Measurements from ENCODE around the gene ARL6. TPM values are rescaled to one million over a fixed set of nuclear protein-coding genes. Genes with fewer than 3 reads are reported as not detected.
A peak's percentile ranks its signal among the peaks of the same experiment; 100 is the strongest.

The ARL6 gene
- total and polyA plus RNA-seq, 7 experiments from 2014 or later, result 3.0 to 7.5 (median 4.1) TPM

GRCh38 chr3:97742036-97742435 lies 22.5 kb upstream of the ARL6 start:
- Histone ChIP-seq H3K36me3 (ENCODE audit: control insufficient read depth in 2 of 3, insufficient read depth in 3 of 3, low read length in 3 of 3) (no peaks in the 10 kb centered on the region), H3K27me3 (ENCODE audit: control insufficient read depth in 2 of 2, insufficient read depth in 2 of 2, low read length in 2 of 2) (peaks cover 0 to under 1% of the 10 kb centered on the region in 2 donors), H3K4me3 (ENCODE audit: low read length) (no peak overlapping the region), H3K27ac (ENCODE audit: low read depth, low read length) (no peak overlapping the region), H3K9me3 (ENCODE audit: control insufficient read depth in 2 of 3, low read length in 3 of 3) (no peaks in the 10 kb centered on the region), H3K4me1 (ENCODE audit: control insufficient read depth in 2 of 2, insufficient read depth in 2 of 2, low read length in 2 of 2) (no peaks in the 10 kb centered on the region)
- intact Hi-C loops (cut with micrococcal nuclease), result no loop called here
- Mint-ChIP-seq H3K4me1 (no peaks in the 10 kb centered on the region), H3K4me3 (no peak overlapping the region), H3K36me3 (no peaks in the 10 kb centered on the region), H3K27me3 (peaks cover 4 to 42% (median 9%) of the 10 kb centered on the region in 5 donors), H3K27ac (peak overlapping the region in 1 of 9 donors; percentile 36), H3K9me3 (no peaks in the 10 kb centered on the region)
- DNase-seq (no peak), ATAC-seq (no peak)
- CTCF ChIA-PET, result no interaction called here
- POLR2A ChIA-PET, result no interaction called here

- no peaks in the 10 kb centered on the region for H3K4me1 ChIP-seq (ENCODE audit: control insufficient read depth in 2 of 2, insufficient read depth in 2 of 2, low read length in 2 of 2)
- CTCF ChIA-PET, result no interaction called here
- no peak overlapping the region for H3K4me3 Mint-ChIP-seq
- H3K27me3 Mint-ChIP-seq, result peaks cover 10 to 35% (median 19%) of the 10 kb centered on the region in 5 donors
- no peak overlapping the region for H3K27ac ChIP-seq (ENCODE audit: low read depth, low read length)
- H3K27me3 ChIP-seq (ENCODE audit: control insufficient read depth in 2 of 2, insufficient read depth in 2 of 2, low read length in 2 of 2), result peaks cover 0 to 3% of the 10 kb centered on the region in 2 donors
- H3K9me3 Mint-ChIP-seq, result no peaks in the 10 kb centered on the region
- H3K4me1 Mint-ChIP-seq, result no peaks in the 10 kb centered on the region
- no peak for ATAC-seq
- H3K36me3 ChIP-seq (ENCODE audit: control insufficient read depth in 2 of 3, insufficient read depth in 3 of 3, low read length in 3 of 3), result no peaks in the 10 kb centered on the region
- DNase-seq, result no peak
- no peak overlapping the region for H3K4me3 ChIP-seq (ENCODE audit: low read length)
- POLR2A ChIA-PET, result no interaction called here
- no peaks in the 10 kb centered on the region for H3K9me3 ChIP-seq (ENCODE audit: control insufficient read depth in 2 of 3, low read length in 3 of 3)
- H3K27ac Mint-ChIP-seq, result no peak overlapping the region
- H3K36me3 Mint-ChIP-seq, result no peaks in the 10 kb centered on the region
- intact Hi-C loops (cut with micrococcal nuclease), result no loop called here
Measured at GRCh38 chr3:97744289-97744688, 20.3 kb upstream of the ARL6 start.

DNA sequence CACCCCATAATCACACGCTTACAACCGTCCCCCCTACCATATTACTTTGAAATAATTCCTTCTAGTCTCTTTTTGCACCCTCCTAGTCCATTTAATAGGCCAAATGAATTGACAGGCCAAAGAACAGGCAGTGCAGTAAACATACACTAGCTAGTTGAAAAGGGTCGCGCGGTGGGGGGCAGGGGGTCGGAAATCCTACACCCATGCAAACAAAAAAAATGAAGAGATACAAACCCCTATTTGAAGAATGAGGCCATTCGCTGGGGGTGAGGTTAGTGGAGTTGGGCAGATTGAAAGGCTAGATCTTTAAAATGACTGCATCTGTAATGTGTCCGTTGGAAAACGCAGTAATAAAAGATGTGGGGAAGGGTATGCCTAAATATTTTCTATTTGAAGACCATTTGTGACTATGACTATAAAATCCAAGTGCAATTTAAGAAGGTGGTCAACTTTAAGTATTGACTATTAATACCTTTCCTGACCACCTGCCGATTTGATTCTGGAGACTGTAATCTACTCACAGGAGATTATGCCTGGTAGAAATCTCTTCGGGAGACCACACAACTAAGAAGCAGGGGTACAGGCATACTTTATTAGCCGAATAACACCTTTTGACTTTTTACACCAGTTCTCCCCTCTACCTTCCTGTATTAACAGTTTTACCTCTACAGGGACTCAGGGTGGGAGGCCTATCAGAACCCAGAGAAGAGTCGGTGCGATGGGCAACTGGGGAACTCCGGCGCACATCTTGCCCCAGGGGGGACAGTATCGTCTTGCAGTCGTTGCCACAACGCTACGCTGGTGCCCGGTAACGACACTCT lies 762 bp upstream of the ARL6 start:
- Histone ChIP-seq H3K36me3 (ENCODE audit: control insufficient read depth in 2 of 3, insufficient read depth in 3 of 3, low read length in 3 of 3) (peaks cover 0 to 6% (median 0%) of the 10 kb centered on the region in 3 experiments), H3K9me3 (ENCODE audit: control insufficient read depth in 2 of 3, low read length in 3 of 3) (no peaks in the 10 kb centered on the region), H3K4me3 (ENCODE audit: low read length) (peak overlapping the region; percentile 98), H3K27me3 (ENCODE audit: control insufficient read depth in 2 of 2, insufficient read depth in 2 of 2, low read length in 2 of 2) (no peaks in the 10 kb centered on the region), H3K4me1 (ENCODE audit: control insufficient read depth in 2 of 2, insufficient read depth in 2 of 2, low read length in 2 of 2) (peaks cover 5 to 15% of the 10 kb centered on the region in 2 donors), H3K27ac (ENCODE audit: low read depth, low read length) (peak overlapping the region; percentile 78)
- H3K4me1 Mint-ChIP-seq, result peaks cover 9 to 36% (median 27%) of the 10 kb centered on the region in 7 donors
- ChIA-PET CTCF (interaction anchor here (0.6 to 1.0 kb wide), 3 partner anchors 10 to 457 kb away, joined by 3 to 4 read pairs (median 3); no protein-coding TSS in a partner anchor), POLR2A (interaction anchor here (0.8 to 1.4 kb wide), 3 partner anchors 57 to 1138 kb away, joined by 4 to 5 read pairs (median 4); partner anchors contain the start of genes DCBLD2 and RIOX2)
- no peaks in the 10 kb centered on the region for H3K9me3 Mint-ChIP-seq
- peak overlapping the region; percentile 91 to 99 (median 98) for H3K4me3 Mint-ChIP-seq
- intact Hi-C loops (cut with micrococcal nuclease), result loop anchor here (1.0 to 2.0 kb wide), 8 partner anchors 57 to 1137 kb away; partner anchors contain the start of genes CPOX (in 2 of the 2), DCBLD2 (in 2 of the 2) and RIOX2 (in 2 of the 2)
- peak overlapping the region; percentile 90 to 97 (median 93) for H3K27ac Mint-ChIP-seq
- peaks cover 0 to 3% (median 0%) of the 10 kb centered on the region in 5 donors for H3K36me3 Mint-ChIP-seq
- no peak for DNase-seq
- peak; percentile 62 for ATAC-seq
- H3K27me3 Mint-ChIP-seq, result peaks cover 0 to 11% (median 0%) of the 10 kb centered on the region in 5 donors

DNA sequence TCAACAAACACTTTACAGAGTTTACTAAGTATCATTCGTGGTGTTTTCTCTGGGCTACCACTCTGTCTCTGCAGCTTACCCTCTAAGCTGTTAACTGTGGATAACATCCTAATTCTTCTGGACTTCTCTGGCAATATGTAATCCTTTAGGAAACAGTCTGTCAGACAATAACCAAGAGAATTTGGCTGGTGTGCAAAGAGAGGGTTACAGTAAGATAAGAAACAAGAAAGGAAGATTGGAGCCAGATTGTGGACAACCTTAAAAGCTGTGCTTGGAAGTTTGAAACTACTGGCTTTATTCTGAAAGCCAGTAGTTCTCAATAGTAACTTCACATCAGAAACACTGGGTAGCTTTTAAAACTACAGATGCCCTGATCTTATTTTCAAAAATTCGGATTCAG lies 778 bp downstream of the ARL6 start:
- intact Hi-C loops (cut with micrococcal nuclease), result loop anchor here (2.0 kb wide), 2 partner anchors 55 to 1135 kb away; partner anchors contain the start of gene DCBLD2 (in 2 of the 2)
- peak overlapping the region in 8 of 9 donors; percentile 80 to 97 (median 92) for H3K27ac Mint-ChIP-seq
- H3K9me3 Mint-ChIP-seq, result no peaks in the 10 kb centered on the region
- H3K4me1 Mint-ChIP-seq, result peaks cover 9 to 36% (median 27%) of the 10 kb centered on the region in 7 donors
- DNase-seq, result no peak
- Histone ChIP-seq H3K27me3 (ENCODE audit: control insufficient read depth in 2 of 2, insufficient read depth in 2 of 2, low read length in 2 of 2) (no peaks in the 10 kb centered on the region), H3K4me3 (ENCODE audit: low read length) (peak overlapping the region; percentile 98), H3K36me3 (ENCODE audit: control insufficient read depth in 2 of 3, insufficient read depth in 3 of 3, low read length in 3 of 3) (peaks cover 0 to 6% (median 0%) of the 10 kb centered on the region in 3 experiments), H3K4me1 (ENCODE audit: control insufficient read depth in 2 of 2, insufficient read depth in 2 of 2, low read length in 2 of 2) (peaks cover 5 to 15% of the 10 kb centered on the region in 2 donors), H3K9me3 (ENCODE audit: control insufficient read depth in 2 of 3, low read length in 3 of 3) (no peaks in the 10 kb centered on the region), H3K27ac (ENCODE audit: low read depth, low read length) (peak overlapping the region; percentile 78)
- no peak for ATAC-seq
- H3K36me3 Mint-ChIP-seq, result peaks cover under 1 to 14% (median 10%) of the 10 kb centered on the region in 5 donors
- H3K27me3 Mint-ChIP-seq, result peaks cover 0 to 4% (median 0%) of the 10 kb centered on the region in 5 donors
- POLR2A ChIA-PET, result interaction anchor here (1.0 to 1.4 kb wide), 2 partner anchors 16 to 1137 kb away, joined by 4 to 6 read pairs; partner anchors contain the start of gene DCBLD2
- H3K4me3 Mint-ChIP-seq, result peak overlapping the region; percentile 91 to 99 (median 98)
- CTCF ChIA-PET, result no interaction called here

GRCh38 chr3:97772926-97773325 lies 8.4 kb downstream of the ARL6 start:
- H3K4me3 Mint-ChIP-seq, result no peak overlapping the region
- peaks cover 10 to 69% (median 38%) of the 10 kb centered on the region in 5 donors for H3K36me3 Mint-ChIP-seq
- Histone ChIP-seq H3K27me3 (ENCODE audit: control insufficient read depth in 2 of 2, insufficient read depth in 2 of 2, low read length in 2 of 2) (no peaks in the 10 kb centered on the region), H3K27ac (ENCODE audit: low read depth, low read length) (no peak overlapping the region), H3K36me3 (ENCODE audit: control insufficient read depth in 2 of 3, insufficient read depth in 3 of 3, low read length in 3 of 3) (no peaks in the 10 kb centered on the region), H3K9me3 (ENCODE audit: control insufficient read depth in 2 of 3, low read length in 3 of 3) (no peaks in the 10 kb centered on the region), H3K4me1 (ENCODE audit: control insufficient read depth in 2 of 2, insufficient read depth in 2 of 2, low read length in 2 of 2) (no peaks in the 10 kb centered on the region), H3K4me3 (ENCODE audit: low read length) (no peak overlapping the region)
- H3K4me1 Mint-ChIP-seq, result no peaks in the 10 kb centered on the region
- H3K27ac Mint-ChIP-seq, result no peak overlapping the region
- POLR2A ChIA-PET, result no interaction called here
- ATAC-seq (no peak), DNase-seq (no peak)
- H3K9me3 Mint-ChIP-seq, result no peaks in the 10 kb centered on the region
- CTCF ChIA-PET, result no interaction called here
- no peaks in the 10 kb centered on the region for H3K27me3 Mint-ChIP-seq
- intact Hi-C loops (cut with micrococcal nuclease), result no loop called here

DNA sequence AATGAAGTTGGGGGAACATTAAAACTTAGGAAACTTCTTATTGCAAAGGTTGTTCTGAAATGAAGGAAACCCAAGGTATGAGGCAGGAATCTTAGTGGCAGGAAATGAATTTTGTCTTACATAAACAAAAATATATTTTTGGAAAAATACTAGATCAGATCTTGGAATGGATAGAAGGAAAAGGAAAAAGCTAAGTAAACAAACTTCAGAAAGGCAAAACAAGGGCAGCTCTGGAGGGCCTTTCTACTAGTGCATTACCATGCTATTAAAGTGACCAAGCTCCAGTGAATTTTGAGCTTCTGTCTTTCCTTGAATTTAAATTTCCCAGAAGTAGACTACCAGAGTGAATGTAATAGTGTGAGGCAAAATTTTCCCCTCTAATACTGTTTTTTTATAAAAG lies 13.6 kb downstream of the ARL6 start:
- DNase-seq, result no peak
- no peaks in the 10 kb centered on the region for H3K9me3 ChIP-seq (ENCODE audit: control insufficient read depth in 2 of 3, low read length in 3 of 3)
- H3K27ac Mint-ChIP-seq, result no peak overlapping the region
- H3K36me3 ChIP-seq (ENCODE audit: control insufficient read depth in 2 of 3, insufficient read depth in 3 of 3, low read length in 3 of 3), result no peaks in the 10 kb centered on the region
- no peak for ATAC-seq
- no peak overlapping the region for H3K27ac ChIP-seq (ENCODE audit: low read depth, low read length)
- H3K36me3 Mint-ChIP-seq, result peaks cover 3 to 47% (median 12%) of the 10 kb centered on the region in 5 donors
- CTCF ChIA-PET, result no interaction called here
- no peak overlapping the region for H3K4me3 Mint-ChIP-seq
- no peaks in the 10 kb centered on the region for H3K4me1 Mint-ChIP-seq
- no peaks in the 10 kb centered on the region for H3K27me3 ChIP-seq (ENCODE audit: control insufficient read depth in 2 of 2, insufficient read depth in 2 of 2, low read length in 2 of 2)
- intact Hi-C loops (cut with micrococcal nuclease), result no loop called here
- no peak overlapping the region for H3K4me3 ChIP-seq (ENCODE audit: low read length)
- no peaks in the 10 kb centered on the region for H3K9me3 Mint-ChIP-seq
- POLR2A ChIA-PET, result no interaction called here
- no peaks in the 10 kb centered on the region for H3K27me3 Mint-ChIP-seq
- H3K4me1 ChIP-seq (ENCODE audit: control insufficient read depth in 2 of 2, insufficient read depth in 2 of 2, low read length in 2 of 2), result no peaks in the 10 kb centered on the region
